Prostate gland (tissue), 2 donors: ENCODE results near the gene AUTS2. TPM values are rescaled to one million over a fixed set of nuclear protein-coding genes. Genes with fewer than 3 reads are reported as not detected.

Experiments used
- DNase-seq: peaks from one replicate; pipeline ENCODE4 v3.0.0-alpha.2; 2019; ENCODE audit warnings: low spot score
- H3K27ac ChIP-seq, 2 donors: fragments of 200-600 bp; sonication (generic); 2 replicates each; pipeline ENCODE4 v1.5.1; 2017 to 2019
- H3K27me3 ChIP-seq: fragments of 200-600 bp; sonication (generic); replicated peaks from 2 replicates; pipeline ENCODE4 v1.5.1; 2019; ENCODE audit not compliant: insufficient read depth
- H3K36me3 ChIP-seq, 2 donors: fragments of 200-600 bp; sonication (generic); 1 replicate in 1 of 2; 2 replicates in 1 of 2; pipeline versions ENCODE4 v1.5.1 to v1.8.1; 2017 to 2019
- H3K4me1 ChIP-seq: fragments of 200-600 bp; sonication (generic); replicated peaks from 2 replicates; pipeline ENCODE4 v1.5.1; 2019
- H3K4me3 ChIP-seq, 2 donors: fragments of 200-600 bp; sonication (generic); 2 replicates each; pipeline ENCODE4 v1.5.1; 2017 to 2019
- H3K9me3 ChIP-seq: fragments of 200-600 bp; sonication (generic); 2 replicates; pipeline ENCODE4 v1.5.1; 2017
- POLR2A ChIP-seq: fragments of 450-650 bp; IDR thresholded peaks from one replicate; pipeline ENCODE4 v1.6.1; 2016; ENCODE audit warnings: antibody characterized with exemption, mild to moderate bottlenecking
- POLR2AphosphoS5 ChIP-seq: sonication (generic); formaldehyde crosslinking; IDR thresholded peaks from one replicate; pipeline ENCODE4 v1.6.1; 2017; ENCODE audit warnings: antibody characterized with exemption
- WGBS: methylation state at CpG from one replicate; pipeline ENCODE4 v1.1.5; 2018; 5-methylcytosine and 5-hydroxymethylcytosine counted together
- intact Hi-C: fragments of 100-400 bp; cut with DNase I; formaldehyde crosslinking; loops from one replicate; pipeline ENCODE4 v1.14.2; 2022
- total RNA-seq, 2 donors: library from RNA; depleted of rRNA; stranded (reverse); fragments of >200 nt; gene quantifications; one replicate each; pipeline ENCODE4 v1.1.0, GENCODE V29; 2016
- TF ChIP-seq, protein P1 (sequence below), 4 experiments: fragments of 200-600 bp in 2 of 4; fragments of 450-650 bp in 2 of 4; sonication (generic) in 2 of 4; IDR thresholded peaks; 1 replicate in 3 of 4; 2 replicates in 1 of 4; pipeline ENCODE4 v1.5.1; 2016 to 2019; ENCODE audit warnings: antibody characterized with exemption in 4 of 4, mild to moderate bottlenecking in 2 of 4, moderate library complexity in 2 of 4

AUTS2 gene
- total RNA-seq, 2 donors from 2014 or later, result 25.0 to 55.2 TPM

DNA sequence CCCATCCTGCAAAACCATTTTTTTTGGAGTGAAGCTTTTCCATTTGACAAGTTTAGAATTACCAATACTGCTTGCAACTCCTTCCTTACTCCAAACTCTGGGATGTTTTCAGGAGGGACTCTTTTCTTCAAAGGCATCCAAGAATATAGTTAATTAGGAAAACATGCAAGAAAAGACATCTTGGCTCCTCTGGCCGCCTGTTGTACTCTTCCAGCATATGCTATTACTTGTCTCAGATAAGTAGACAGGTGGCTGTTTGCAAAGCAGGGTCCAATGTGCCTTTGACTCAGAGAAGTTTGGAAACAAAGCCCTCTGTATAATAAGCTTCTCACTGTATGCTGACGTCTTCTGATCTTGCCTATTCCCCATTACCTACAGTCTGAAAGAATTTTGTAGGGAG, 746.5 kb downstream of the AUTS2 start:
- H3K36me3 ChIP-seq, result no peaks in the 10 kb centered on the region
- DNase-seq, result no peak
- no peak overlapping the region for H3K4me3 ChIP-seq
- H3K27me3 ChIP-seq, result no peaks in the 10 kb centered on the region
- no peaks in the 10 kb centered on the region for H3K9me3 ChIP-seq
- no peaks in the 10 kb centered on the region for H3K4me1 ChIP-seq
- TF ChIP-seq POLR2AphosphoS5 (no peak), POLR2A (no peak)
- TF ChIP-seq, protein P1, sequence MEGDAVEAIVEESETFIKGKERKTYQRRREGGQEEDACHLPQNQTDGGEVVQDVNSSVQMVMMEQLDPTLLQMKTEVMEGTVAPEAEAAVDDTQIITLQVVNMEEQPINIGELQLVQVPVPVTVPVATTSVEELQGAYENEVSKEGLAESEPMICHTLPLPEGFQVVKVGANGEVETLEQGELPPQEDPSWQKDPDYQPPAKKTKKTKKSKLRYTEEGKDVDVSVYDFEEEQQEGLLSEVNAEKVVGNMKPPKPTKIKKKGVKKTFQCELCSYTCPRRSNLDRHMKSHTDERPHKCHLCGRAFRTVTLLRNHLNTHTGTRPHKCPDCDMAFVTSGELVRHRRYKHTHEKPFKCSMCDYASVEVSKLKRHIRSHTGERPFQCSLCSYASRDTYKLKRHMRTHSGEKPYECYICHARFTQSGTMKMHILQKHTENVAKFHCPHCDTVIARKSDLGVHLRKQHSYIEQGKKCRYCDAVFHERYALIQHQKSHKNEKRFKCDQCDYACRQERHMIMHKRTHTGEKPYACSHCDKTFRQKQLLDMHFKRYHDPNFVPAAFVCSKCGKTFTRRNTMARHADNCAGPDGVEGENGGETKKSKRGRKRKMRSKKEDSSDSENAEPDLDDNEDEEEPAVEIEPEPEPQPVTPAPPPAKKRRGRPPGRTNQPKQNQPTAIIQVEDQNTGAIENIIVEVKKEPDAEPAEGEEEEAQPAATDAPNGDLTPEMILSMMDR (IDR thresholded peaks at IDR 0.05), result no peak
- 93% methylated on average over 2 of the region's 2 CpGs for WGBS
- no peak overlapping the region for H3K27ac ChIP-seq
- intact Hi-C loops, result no loop called here

DNA sequence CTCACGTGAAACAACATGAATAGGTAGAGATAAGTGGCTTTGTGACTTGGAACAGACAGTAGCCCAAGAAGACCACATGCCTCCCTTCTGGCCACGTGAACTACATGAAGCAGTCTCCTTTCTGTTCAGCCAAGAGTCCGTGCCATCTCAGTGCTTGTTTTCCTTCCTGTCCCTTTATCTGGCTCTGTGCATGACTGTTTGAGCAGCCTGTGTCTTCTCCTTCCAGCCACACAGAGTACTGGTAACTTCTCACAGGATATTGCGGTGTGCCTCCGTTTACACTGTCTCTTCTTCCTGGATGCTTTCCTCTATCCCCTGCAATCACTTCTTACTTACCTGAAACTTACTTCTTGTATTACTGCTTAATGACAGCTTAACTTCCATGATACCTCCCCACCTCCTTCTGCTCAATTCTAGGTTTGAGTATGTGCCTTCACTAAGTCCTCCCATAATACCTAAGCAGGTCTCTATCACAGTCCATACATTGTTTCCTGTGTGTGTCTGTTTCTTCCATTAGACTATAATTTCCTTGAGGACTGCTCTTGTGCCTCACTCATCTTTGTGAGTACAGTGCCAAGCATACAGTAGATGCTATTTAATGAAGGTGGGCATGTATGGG, 748.7 kb downstream of the AUTS2 start:
- H3K36me3 ChIP-seq, result no peaks in the 10 kb centered on the region
- TF ChIP-seq POLR2A (no peak), POLR2AphosphoS5 (no peak)
- TF ChIP-seq, protein P1 (IDR thresholded peaks at IDR 0.05), result no peak
- H3K27ac ChIP-seq, result no peak overlapping the region
- H3K4me3 ChIP-seq, result no peak overlapping the region
- H3K4me1 ChIP-seq, result no peaks in the 10 kb centered on the region
- intact Hi-C loops, result no loop called here
- no peak for DNase-seq
- WGBS, result 96% methylated on average over 5 of the region's 5 CpGs
- H3K9me3 ChIP-seq, result no peaks in the 10 kb centered on the region
- no peaks in the 10 kb centered on the region for H3K27me3 ChIP-seq

- DNase-seq, result no peak
- Histone ChIP-seq H3K9me3 (no peaks in the 10 kb centered on the region), H3K27ac (no peak overlapping the region), H3K4me3 (no peak overlapping the region), H3K36me3 (no peaks in the 10 kb centered on the region), H3K27me3 (no peaks in the 10 kb centered on the region), H3K4me1 (no peaks in the 10 kb centered on the region)
- intact Hi-C loops, result no loop called here
- WGBS, result 92% methylated on average over 3 of the region's 3 CpGs
- TF ChIP-seq POLR2A, result no peak
- TF ChIP-seq, protein P1 (IDR thresholded peaks at IDR 0.05), result no peak
- no peak for TF ChIP-seq POLR2AphosphoS5
Observed at GRCh38 chr7:70347463-70348254, 749.4 kb downstream of the AUTS2 start.

- DNase-seq, result no peak
Observed at GRCh38 chr7:70349031-70349430, 750.8 kb downstream of the AUTS2 start.

More at GRCh38 chr7:70349031-70349430, 750.8 kb downstream of the AUTS2 start:
- no peaks in the 10 kb centered on the region for H3K27me3 ChIP-seq
- no peak overlapping the region for H3K4me3 ChIP-seq
- intact Hi-C loops, result no loop called here
- H3K9me3 ChIP-seq, result no peaks in the 10 kb centered on the region
- WGBS, result 90% methylated on average over 2 of the region's 2 CpGs
- no peak overlapping the region for H3K27ac ChIP-seq
- TF ChIP-seq POLR2A (no peak), POLR2AphosphoS5 (no peak)
- TF ChIP-seq, protein P1 (IDR thresholded peaks at IDR 0.05), result no peak
- no peaks in the 10 kb centered on the region for H3K36me3 ChIP-seq
- peaks cover 4% of the 10 kb centered on the region for H3K4me1 ChIP-seq
